ENCODE data around the gene EBF4.

DNA sequence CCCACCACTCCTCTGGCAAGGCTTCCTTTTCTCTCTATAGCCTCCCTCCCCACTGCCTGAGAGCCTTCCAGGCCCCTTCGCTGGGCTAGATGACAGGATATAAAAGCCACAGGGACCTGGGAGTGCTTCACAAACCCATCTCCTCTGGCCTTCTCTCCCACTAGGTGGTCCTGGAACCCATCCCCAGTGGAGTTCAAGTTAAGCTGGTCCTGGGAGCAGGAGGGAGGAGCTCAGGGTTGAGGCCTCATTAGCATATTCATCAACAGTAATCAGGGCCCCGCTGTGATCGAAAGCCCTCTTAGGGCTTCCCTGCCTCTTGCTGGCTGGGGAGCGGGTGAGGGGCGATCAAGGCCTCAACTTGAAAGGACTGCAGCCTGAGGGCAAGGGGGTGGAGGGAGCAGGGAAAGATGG, 9.1 kb downstream of the EBF4 start:
- TF ChIP-seq, protein P1, sequence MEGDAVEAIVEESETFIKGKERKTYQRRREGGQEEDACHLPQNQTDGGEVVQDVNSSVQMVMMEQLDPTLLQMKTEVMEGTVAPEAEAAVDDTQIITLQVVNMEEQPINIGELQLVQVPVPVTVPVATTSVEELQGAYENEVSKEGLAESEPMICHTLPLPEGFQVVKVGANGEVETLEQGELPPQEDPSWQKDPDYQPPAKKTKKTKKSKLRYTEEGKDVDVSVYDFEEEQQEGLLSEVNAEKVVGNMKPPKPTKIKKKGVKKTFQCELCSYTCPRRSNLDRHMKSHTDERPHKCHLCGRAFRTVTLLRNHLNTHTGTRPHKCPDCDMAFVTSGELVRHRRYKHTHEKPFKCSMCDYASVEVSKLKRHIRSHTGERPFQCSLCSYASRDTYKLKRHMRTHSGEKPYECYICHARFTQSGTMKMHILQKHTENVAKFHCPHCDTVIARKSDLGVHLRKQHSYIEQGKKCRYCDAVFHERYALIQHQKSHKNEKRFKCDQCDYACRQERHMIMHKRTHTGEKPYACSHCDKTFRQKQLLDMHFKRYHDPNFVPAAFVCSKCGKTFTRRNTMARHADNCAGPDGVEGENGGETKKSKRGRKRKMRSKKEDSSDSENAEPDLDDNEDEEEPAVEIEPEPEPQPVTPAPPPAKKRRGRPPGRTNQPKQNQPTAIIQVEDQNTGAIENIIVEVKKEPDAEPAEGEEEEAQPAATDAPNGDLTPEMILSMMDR (IDR thresholded peaks at IDR 0.05): no peak
- TF ChIP-seq POLR2A (IDR thresholded peaks at IDR 0.05): no peak

Data from right lobe of liver (tissue), 4 donors.